ENCODE measurements around the gene STK31.
A peak's percentile ranks its signal among the peaks of the same experiment; 100 is the strongest.
"Not testable (repeated sequence)": the region's sequence is repeated elsewhere in the genome, so short reads cannot be mapped to it uniquely, and the experiment has no call there.

Gene STK31

DNA sequence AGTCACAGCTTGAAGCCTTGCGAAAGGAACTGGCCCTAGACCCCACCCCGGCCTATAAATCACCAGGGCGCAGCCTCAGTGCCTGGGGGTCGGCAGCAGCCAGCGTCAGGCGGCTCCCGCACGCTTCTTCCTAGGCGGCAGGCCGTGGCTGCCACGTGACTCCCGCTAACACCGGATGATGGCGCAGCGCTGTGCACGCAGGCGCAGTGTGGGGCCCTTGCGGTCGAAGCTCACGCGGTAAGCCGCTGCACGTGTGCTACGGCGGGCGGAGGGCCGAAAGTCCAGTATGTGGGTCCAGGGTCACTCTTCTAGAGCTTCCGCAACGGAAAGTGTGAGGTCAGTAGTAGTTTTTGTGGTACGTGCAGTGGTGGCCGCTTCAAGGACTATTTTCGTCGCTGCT is at the start of gene STK31:
TSS of gene STK31 (plus strand) at position 220 of the 400 bp plus-strand sequence. CDS start at position 287, 67 bp downstream.
- H3K4me1 ChIP-seq (ENCODE audit: control insufficient read depth, insufficient read depth, low read length, unreplicated experiment), result peaks cover 9% of the 10 kb centered on the region
- no peak within 1 kb of the TSS for H2AFZ ChIP-seq (ENCODE audit: low read length, unreplicated experiment)

DNA sequence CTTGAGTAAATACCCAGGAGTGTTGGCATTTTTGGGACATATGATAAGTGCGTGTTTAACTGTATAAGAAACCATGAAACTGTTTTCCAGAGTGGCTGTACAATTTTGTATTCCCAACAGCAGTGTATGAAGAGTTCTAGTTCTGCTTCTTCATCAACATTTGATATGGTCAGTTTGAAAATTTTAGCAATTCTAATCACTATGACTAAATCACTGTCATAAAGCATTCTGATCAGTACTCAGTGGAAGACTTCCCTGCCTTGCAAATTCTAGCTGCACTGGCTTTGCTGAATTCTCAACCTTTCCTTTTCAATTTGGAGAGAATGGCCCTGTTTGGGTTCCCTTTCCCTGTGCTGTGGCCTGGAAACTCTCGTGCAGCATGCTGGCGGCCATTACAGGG is 48.6 kb upstream of the STK31 start:
- Histone ChIP-seq H3K79me2 (ENCODE audit: control insufficient read depth, insufficient read depth, low read length, unreplicated experiment) (no peaks in the 10 kb centered on the region), H3K4me1 (ENCODE audit: control insufficient read depth, insufficient read depth, low read length, unreplicated experiment) (no peaks in the 10 kb centered on the region), H3K36me3 (ENCODE audit: insufficient read depth, low read length) (no peaks in the 10 kb centered on the region), H3K4me3 (ENCODE audit: low read depth, low read length) (no peak overlapping the region), H3K27ac (ENCODE audit: low read depth, low read length) (no peak overlapping the region), H2AFZ (ENCODE audit: low read length, unreplicated experiment) (no peak overlapping the region), H3K27me3 (ENCODE audit: insufficient read depth, low read length) (no peaks in the 10 kb centered on the region)

More for the DNA sequence above, at the start of gene STK31:
- H3K79me2 ChIP-seq (ENCODE audit: control insufficient read depth, insufficient read depth, low read length, unreplicated experiment), result no peaks in the 10 kb centered on the region
- H3K27me3 ChIP-seq (ENCODE audit: insufficient read depth, low read length), result no peaks in the 10 kb centered on the region
- no peak within 1 kb of the TSS for H3K4me3 ChIP-seq (ENCODE audit: low read depth, low read length)
- peaks cover 4% of the 10 kb centered on the region; the same call in 1 of the 2 replicates for H3K36me3 ChIP-seq (ENCODE audit: insufficient read depth, low read length)
- H3K27ac ChIP-seq (ENCODE audit: low read depth, low read length), result no peak within 1 kb of the TSS

DNA sequence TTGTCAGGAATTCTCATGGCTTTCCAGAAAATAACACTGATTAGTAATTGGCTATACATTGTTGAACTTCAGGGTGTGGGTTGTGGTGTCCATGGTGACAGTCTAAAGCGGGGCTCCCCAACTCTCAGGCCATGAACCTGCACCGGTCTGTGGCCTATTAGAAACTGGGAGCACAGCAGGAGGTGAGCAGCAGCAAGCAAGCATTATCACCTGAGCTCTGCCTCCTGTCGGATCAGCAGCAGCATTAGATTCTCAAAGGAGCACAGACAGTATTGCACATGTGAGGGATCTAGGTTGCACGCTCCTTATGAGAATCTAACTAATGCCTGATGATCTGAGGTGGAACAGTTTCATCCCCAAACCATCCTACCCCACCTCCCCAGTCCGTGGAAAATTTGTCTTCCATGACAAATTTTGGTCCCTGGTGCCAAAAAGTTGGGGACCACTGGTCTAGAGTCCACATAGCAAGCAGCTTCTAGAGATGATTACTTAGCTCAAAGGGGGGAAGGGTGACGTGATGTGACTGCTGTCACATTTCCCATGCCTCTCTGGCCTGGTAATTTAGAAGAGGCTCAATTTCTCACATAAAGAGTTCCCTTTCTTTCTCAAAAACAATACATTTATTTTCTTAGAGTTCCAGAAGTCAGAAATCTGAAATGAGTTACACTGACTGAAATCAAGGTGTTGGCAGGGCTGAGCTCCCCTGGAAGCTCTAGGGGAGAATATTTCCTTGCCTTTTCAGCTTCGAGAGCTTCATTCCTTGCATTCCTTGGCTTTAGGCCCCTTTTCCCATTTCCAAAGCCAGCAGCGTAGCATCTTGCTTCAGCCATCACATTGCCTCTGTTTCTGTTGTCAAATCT is 47.7 kb upstream of the STK31 start:
- H3K79me2 ChIP-seq (ENCODE audit: control insufficient read depth, insufficient read depth, low read length, unreplicated experiment), result no peaks in the 10 kb centered on the region
- no peaks in the 10 kb centered on the region for H3K36me3 ChIP-seq (ENCODE audit: insufficient read depth, low read length)
- H3K4me1 ChIP-seq (ENCODE audit: control insufficient read depth, insufficient read depth, low read length, unreplicated experiment), result no peaks in the 10 kb centered on the region
- H3K4me3 ChIP-seq (ENCODE audit: low read depth, low read length), result no peak overlapping the region
- no peaks in the 10 kb centered on the region for H3K27me3 ChIP-seq (ENCODE audit: insufficient read depth, low read length)
- H3K27ac ChIP-seq (ENCODE audit: low read depth, low read length), result no peak overlapping the region
- H2AFZ ChIP-seq (ENCODE audit: low read length, unreplicated experiment), result no peak overlapping the region

GRCh38 chr7:23662984-23663313 is 47.1 kb upstream of the STK31 start:
- no peaks in the 10 kb centered on the region for H3K36me3 ChIP-seq (ENCODE audit: insufficient read depth, low read length)
- H3K27ac ChIP-seq (ENCODE audit: low read depth, low read length), result no peak overlapping the region
- no peak overlapping the region for H3K4me3 ChIP-seq (ENCODE audit: low read depth, low read length)
- no peaks in the 10 kb centered on the region for H3K79me2 ChIP-seq (ENCODE audit: control insufficient read depth, insufficient read depth, low read length, unreplicated experiment)
- no peaks in the 10 kb centered on the region for H3K4me1 ChIP-seq (ENCODE audit: control insufficient read depth, insufficient read depth, low read length, unreplicated experiment)
- no peak overlapping the region for H2AFZ ChIP-seq (ENCODE audit: low read length, unreplicated experiment)
- H3K27me3 ChIP-seq (ENCODE audit: insufficient read depth, low read length), result no peaks in the 10 kb centered on the region

GRCh38 chr7:23664122-23664521 is 45.9 kb upstream of the STK31 start:
- no peak overlapping the region for H2AFZ ChIP-seq (ENCODE audit: low read length, unreplicated experiment)
- no peak overlapping the region for H3K27ac ChIP-seq (ENCODE audit: low read depth, low read length)
- H3K4me1 ChIP-seq (ENCODE audit: control insufficient read depth, insufficient read depth, low read length, unreplicated experiment), result no peaks in the 10 kb centered on the region
- no peaks in the 10 kb centered on the region for H3K79me2 ChIP-seq (ENCODE audit: control insufficient read depth, insufficient read depth, low read length, unreplicated experiment)
- H3K27me3 ChIP-seq (ENCODE audit: insufficient read depth, low read length), result no peaks in the 10 kb centered on the region
- no peak overlapping the region for H3K4me3 ChIP-seq (ENCODE audit: low read depth, low read length)
- H3K36me3 ChIP-seq (ENCODE audit: insufficient read depth, low read length), result no peaks in the 10 kb centered on the region

DNA sequence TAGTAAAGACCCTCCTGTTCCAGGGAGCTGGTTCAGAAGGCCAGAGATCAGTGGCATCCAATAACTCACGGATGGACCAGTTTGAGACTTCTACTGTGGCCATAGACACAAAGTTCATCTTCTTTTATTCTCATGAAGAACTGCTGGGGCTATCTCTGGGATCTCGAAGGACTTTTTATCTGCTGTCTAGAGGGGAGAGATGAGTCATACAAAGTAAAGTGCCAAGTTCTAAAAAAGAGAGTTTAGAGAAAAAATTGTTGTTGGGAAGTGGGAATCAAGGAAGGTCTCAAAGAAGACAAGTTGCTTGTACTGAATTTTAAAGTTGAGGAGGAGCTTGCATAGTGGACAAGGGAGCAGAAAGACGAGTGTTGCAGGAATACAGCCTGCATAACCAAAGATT is 38.0 kb upstream of the STK31 start:
- no peaks in the 10 kb centered on the region for H3K36me3 ChIP-seq (ENCODE audit: insufficient read depth, low read length)
- H2AFZ ChIP-seq (ENCODE audit: low read length, unreplicated experiment), result no peak overlapping the region
- H3K79me2 ChIP-seq (ENCODE audit: control insufficient read depth, insufficient read depth, low read length, unreplicated experiment), result no peaks in the 10 kb centered on the region
- no peaks in the 10 kb centered on the region for H3K4me1 ChIP-seq (ENCODE audit: control insufficient read depth, insufficient read depth, low read length, unreplicated experiment)
- no peak overlapping the region for H3K27ac ChIP-seq (ENCODE audit: low read depth, low read length)
- H3K4me3 ChIP-seq (ENCODE audit: low read depth, low read length), result no peak overlapping the region
- peaks cover 6% of the 10 kb centered on the region; the same call in 1 of the 2 replicates for H3K27me3 ChIP-seq (ENCODE audit: insufficient read depth, low read length)

GRCh38 chr7:23679898-23680413 is 30.1 kb upstream of the STK31 start, which contains the start of gene FAM221A:
Gene FAM221A (plus strand): TSS chr7:23680199. CDS start chr7:23680219, 20 bp downstream.
- Histone ChIP-seq H3K27me3 (ENCODE audit: insufficient read depth, low read length) (no peaks in the 10 kb centered on the region), H3K36me3 (ENCODE audit: insufficient read depth, low read length) (no peaks in the 10 kb centered on the region), H3K4me3 (ENCODE audit: low read depth, low read length) (peak within 1 kb of the TSS; percentile 99), H3K4me1 (ENCODE audit: control insufficient read depth, insufficient read depth, low read length, unreplicated experiment) (no peaks in the 10 kb centered on the region), H3K79me2 (ENCODE audit: control insufficient read depth, insufficient read depth, low read length, unreplicated experiment) (no peaks in the 10 kb centered on the region), H3K27ac (ENCODE audit: low read depth, low read length) (no peak within 1 kb of the TSS), H2AFZ (ENCODE audit: low read length, unreplicated experiment) (peak within 1 kb of the TSS; percentile 97)

DNA sequence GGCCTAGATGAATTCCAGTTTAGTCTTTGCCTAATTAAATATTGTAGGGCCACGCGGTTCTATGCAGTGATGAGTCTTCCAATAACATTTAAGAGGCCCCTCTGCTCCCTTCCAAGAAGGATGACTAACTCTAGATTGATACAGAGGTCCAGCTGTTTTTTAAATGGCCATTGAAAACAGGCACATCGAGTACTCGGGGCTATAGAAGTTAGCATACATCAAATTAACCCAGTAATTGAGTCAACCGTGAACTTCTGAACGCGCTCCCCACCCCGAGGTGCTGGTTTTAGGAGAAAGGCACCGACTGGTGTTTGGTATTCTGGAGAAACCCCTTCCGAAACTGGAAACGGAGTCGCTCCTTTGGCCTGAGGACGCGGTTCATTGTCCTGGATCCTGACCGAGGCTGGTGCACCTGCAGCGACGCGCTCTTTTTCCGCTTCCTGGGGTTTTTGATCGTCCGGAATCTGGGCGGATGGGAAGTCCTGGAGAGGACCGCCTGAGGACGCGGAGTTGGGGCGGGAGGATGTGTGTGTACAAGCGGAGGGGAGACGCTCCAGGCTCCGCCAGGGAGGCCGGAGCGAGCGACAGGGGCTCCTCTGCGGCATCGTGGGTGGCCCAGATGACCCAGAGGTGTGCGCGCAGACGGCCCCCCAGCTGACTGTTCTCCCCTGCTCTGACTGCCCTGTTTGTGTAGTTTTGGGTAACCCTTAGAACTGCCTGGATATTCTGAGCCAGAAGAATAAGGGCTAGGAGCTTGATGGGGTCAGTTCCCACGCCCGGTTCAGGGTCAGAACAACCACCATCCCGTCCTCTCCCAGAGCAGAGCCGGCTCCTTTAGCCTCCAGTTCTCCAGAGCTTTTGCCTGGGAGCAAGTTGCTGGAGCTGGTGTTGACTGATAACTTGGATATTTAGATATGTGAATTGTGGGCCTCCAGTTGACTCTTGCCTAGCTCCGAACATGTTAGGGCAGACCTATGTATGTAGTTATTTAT is 29.3 kb upstream of the STK31 start:
- H3K79me2 ChIP-seq (ENCODE audit: control insufficient read depth, insufficient read depth, low read length, unreplicated experiment), result no peaks in the 10 kb centered on the region
- H3K27ac ChIP-seq (ENCODE audit: low read depth, low read length), result no peak overlapping the region
- H3K4me1 ChIP-seq (ENCODE audit: control insufficient read depth, insufficient read depth, low read length, unreplicated experiment), result no peaks in the 10 kb centered on the region
- H3K27me3 ChIP-seq (ENCODE audit: insufficient read depth, low read length), result no peaks in the 10 kb centered on the region
- H3K36me3 ChIP-seq (ENCODE audit: insufficient read depth, low read length), result no peaks in the 10 kb centered on the region
- peak overlapping the region; percentile 99 for H3K4me3 ChIP-seq (ENCODE audit: low read depth, low read length)
- H2AFZ ChIP-seq (ENCODE audit: low read length, unreplicated experiment), result peak overlapping the region; percentile 97

DNA sequence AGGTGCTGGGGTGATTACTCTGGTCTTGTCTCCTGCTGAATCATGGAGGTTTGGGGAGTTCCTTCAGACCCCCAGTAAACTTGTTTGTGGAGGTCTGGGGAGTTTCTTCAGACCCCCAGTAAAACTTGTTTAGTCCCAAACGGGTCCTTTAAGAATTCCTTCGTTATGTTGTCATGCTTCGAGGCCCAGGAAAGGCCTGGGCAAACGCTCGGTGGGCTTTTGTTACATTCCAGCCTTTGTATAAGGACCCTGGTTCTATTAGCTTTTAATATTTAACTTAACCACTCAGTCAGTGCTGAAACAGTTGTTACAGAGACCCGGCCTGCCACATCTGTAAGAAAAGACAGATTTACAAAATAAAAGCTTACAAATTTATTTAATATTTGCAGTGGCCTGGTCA is 26.0 kb upstream of the STK31 start:
- H3K27me3 ChIP-seq (ENCODE audit: insufficient read depth, low read length); H2AFZ ChIP-seq (ENCODE audit: low read length, unreplicated experiment); H3K4me3 ChIP-seq (ENCODE audit: low read depth, low read length); H3K27ac ChIP-seq (ENCODE audit: low read depth, low read length); H3K4me1 ChIP-seq (ENCODE audit: control insufficient read depth, insufficient read depth, low read length, unreplicated experiment); H3K79me2 ChIP-seq (ENCODE audit: control insufficient read depth, insufficient read depth, low read length, unreplicated experiment); H3K36me3 ChIP-seq (ENCODE audit: insufficient read depth, low read length): not testable (repeated sequence)

DNA sequence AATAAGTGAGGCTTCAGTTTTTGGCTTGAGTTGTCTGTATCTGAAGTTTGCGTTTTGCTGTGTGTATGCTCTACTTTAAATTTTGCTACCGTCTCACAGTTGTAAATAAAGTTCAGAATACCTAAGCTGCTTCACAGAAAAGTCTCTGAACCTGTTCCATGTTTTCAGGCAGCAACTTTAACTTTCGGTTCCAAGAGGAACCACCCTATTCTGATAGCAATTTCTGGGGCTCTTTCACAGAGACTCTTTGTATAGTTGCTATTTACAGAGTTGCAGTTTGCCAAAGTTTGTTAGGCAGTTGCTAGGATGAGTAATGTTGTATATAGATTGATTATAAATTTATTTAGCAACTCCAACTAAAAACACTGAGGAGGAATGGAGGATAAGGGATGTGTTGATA is 24.3 kb upstream of the STK31 start:
- Histone ChIP-seq H3K27ac (ENCODE audit: low read depth, low read length) (no peak overlapping the region), H3K79me2 (ENCODE audit: control insufficient read depth, insufficient read depth, low read length, unreplicated experiment) (no peaks in the 10 kb centered on the region), H3K27me3 (ENCODE audit: insufficient read depth, low read length) (no peaks in the 10 kb centered on the region), H3K4me1 (ENCODE audit: control insufficient read depth, insufficient read depth, low read length, unreplicated experiment) (no peaks in the 10 kb centered on the region), H2AFZ (ENCODE audit: low read length, unreplicated experiment) (no peak overlapping the region), H3K36me3 (ENCODE audit: insufficient read depth, low read length) (no peaks in the 10 kb centered on the region), H3K4me3 (ENCODE audit: low read depth, low read length) (no peak overlapping the region)
